HK-2 (cell line): ENCODE measurements around the gene KIRREL3.

Experiments
- DNase-seq: peaks from one replicate; pipeline ENCODE4 v3.0.0-alpha.2; 2018; ENCODE audit not compliant: unreplicated experiment

The KIRREL3 gene

DNA sequence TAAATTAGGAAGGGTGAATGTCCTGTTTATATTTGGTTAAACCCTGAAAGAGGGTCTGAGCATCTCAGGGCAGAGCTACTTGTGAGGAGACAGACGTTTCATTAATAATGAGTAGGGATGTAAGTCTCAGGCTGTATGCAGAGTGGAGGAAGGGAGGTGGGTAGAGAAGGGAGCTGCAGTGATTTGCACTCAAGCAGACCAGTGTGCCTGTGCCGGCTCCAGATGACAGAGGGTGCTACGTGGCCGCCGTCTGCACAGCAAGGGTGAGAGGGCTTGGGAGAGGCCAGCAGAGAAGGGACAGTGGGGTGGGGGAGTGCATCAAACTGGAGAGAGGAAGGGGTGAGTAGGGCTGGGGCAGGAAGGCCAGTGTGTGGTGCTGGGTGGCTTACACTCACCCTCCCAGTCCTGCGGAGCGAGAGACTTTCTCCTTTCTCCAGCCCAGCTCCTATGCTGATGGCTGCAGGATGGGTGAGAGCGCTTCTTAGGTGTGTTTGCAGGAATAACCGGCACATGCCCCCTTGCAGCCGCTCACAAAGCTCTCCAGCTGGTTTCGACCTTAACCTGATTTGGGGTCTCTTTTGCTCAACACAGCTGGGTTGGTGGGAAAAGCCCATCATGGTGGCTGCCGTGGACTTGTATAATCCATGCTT lies 514.5 kb downstream of the KIRREL3 start:
- no peak for DNase-seq

DNA sequence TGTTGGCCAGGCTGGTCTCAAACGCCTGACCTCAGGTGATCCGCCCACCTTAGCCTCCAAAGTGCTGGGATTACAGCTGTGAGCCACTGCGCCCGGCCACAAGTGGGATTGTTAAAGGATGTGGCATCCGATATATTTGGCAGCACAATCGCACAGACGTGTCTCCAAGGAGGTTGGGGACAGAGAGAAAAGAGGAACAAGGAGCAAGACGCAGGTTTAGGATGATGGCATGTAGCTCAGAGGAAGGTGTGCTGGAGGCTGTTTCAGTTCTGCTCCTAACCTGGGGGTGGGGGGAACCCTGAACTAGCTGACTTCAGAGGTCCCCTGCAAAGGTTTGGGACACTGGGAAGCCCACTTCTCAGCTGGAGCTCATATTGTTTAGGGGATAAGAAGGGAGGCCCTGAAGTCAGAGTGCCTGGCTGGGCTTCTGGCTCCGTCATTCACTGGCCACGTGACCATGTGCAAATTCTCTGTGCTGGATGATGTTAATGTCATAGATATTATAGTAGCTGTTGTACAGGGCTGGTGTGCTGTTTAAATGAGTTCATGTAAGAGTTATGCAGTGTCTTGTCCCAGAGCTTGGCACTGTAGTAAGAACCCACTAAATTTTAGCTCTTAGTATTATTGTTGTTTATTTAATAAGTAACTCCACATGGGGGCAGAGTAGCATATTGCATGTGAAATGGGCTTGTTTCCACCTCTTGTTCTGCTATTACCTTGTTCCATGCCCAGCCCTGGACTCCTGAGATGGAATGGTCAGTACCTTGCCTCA lies 515.4 kb downstream of the KIRREL3 start:
- no peak for DNase-seq

DNA sequence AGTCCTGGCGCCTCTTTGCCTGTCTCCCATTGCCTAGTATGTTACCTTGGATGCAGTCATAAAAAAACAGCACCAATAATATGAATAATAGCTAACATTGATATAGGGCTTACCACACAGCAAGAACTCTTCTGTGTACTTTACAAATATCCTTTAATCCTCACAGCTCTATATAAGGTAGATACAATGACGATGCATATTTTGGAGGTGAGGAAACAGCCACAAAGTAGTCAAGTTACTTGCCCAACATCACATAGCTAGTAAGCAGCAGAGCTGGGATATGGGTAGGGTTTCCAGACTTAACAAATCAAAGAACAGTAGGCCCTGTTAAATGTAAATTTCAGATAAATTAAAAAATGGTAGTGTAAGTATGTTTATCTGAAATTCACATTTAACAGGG lies 516.3 kb downstream of the KIRREL3 start:
- DNase-seq = no peak

DNA sequence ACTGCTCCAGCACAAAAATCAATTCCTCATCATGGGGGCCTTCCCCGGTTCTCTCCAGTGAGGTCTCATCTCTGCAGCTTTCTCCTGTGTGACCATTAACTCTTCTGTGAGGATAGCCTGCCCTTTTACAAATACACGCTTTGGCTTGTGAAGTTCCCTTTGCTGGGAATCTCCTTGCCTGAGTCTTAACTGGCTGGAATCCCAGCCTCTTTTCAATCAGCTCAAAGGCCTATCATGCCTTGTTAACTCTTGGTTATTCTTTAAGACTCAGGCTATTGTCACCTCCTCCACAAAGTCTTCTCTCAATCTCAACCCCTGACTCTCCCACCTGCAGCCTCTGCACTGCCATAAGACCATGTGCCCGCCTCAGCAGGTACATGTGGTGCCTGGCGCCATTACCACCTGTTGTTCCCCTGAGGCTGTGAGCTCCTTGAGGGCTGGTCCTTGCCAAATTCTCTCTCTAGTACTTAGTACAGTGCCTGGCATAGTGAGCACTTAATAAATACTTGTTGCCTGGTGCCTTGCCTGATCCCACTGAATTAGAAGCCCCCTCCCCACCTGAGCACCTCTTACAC lies 516.9 kb downstream of the KIRREL3 start:
- DNase-seq = no peak

DNA sequence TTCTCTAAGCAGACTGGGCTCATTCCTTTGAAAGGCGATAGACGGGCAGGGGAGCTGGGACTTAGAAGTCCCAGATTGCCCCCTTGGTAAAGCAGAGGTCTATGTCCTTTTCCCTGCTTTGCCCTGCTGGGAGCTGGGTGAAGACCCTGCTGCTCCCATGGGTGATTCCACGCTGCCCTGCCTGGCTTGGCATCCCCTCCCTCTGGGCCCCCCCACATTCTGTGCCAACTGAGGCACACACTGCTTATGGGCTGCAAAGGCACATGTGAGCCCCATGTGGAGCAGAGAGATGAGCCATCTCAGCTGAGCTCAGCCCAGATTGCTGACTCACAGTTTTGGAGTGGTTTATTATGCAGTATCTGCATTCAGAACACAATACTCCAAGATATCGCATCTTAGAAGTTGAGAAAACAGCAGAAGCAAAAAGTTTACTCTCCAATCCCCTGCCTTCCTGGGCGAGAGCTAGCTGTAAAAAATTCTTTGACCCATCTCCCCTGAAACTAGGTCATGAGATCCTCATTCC lies 517.9 kb downstream of the KIRREL3 start:
- DNase-seq = no peak

DNA sequence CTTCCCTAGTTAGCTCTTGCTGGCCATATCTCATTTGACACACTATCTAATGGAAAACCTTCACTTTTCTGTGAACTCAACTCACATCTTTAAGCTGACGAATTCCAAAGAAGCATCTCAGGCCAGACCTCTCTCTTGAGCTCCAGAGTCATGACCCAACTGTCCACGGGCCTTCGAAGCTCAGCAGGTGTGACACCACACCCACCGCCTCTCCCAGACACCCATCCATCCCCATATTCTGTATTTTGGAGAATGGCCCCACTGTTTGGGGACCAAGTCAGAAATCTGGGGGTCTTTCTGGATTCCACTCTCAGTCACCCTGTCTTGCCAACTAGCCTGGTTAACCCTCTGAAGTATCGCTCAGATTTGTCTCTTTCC lies 519.3 kb downstream of the KIRREL3 start:
- DNase-seq = no peak

DNA sequence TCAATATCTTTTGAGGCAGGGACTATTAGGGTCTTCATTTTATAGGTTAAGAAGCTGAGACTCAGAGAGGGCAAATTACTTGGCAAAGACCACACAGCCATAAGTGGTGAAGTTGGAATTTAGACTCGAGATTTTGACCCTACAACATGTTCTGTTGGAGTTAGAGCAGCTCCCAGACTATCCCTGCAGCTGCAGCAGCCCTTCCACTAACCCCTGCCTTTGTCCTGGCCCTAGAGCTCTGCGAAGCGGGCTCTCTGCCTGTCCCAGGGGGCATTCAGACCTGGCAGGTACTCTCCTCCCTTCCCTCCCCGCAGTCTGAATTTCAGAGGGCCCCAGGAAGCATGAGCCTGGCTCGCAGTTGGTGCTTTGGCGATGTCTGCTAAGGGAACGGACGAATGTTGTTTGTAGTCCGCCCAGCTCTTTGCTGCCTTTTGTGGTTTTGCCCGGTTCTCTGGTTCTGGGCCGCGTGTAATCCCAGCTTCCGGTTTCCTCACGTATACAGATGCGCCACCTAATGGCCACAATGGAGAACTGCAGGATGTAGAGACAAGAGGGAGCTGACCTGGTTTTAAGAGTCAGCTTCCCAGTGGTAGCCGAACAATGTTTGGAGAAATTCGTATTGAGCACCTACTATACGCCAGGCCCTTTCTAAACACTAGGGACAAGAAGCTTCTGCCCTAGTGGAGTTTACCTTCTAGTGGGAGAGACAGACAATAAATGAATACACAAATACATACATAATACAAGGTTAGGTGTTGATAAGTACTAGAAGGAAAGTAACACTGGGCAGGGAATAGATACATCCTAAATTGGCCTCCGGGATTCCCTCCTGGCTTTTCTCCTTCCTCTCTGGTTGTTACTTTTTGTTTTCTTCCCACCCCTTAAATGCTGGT lies 519.9 kb downstream of the KIRREL3 start:
- peak; percentile 70 for DNase-seq

DNA sequence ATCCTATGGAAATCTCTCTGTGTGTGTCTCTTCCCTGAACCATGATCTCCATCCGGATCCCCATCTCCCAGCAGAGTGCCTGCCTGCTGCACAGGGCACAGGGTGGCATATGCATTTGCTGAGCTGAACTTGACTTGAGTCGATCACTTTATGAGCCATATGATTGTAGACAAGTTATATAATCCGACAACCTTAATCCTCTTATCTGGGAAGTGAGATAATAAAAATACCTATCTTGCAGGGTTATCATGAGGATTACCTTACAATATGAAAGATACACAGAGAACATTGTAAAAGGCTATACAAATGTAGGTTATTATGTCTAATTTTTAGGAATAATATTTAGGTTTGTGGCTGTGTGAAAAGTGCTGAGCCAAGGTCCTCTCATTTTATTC lies 520.6 kb downstream of the KIRREL3 start:
- no peak for DNase-seq

DNA sequence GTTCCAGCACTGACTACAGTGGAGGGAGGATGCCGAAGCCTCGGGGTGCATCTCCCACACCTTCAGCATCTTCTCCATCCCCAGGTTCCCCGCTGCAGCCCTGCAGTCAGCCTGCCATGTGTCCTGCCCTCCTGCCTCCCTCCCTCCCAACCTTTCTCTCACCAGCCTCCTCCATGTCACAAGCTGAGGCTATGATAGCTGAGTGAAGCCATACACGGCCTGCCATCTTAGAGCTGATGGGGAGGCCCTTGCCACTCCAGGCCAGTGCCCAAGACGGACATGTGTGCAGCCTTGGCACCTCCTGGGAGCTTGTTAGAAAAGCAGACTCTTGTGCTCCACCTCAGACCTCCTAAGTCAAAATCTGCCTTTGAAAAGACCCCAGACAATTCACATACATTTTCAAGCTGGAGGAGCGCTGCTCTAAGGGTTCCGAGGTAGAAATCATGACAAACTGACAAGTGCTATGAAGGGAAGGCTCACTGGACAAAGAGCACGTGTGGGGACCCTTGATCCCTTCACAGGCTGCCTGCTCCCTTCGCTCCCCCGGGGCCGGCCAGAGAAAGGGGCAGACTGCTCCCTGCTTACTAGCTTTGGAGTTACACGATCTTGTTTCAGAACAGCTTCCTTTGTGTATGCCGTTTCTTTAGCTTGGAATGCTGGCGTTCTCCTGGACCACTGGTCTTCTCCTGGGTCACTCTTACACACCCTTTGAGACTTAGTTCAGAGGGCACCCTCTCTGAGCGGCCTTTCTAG lies 521.2 kb downstream of the KIRREL3 start:
- DNase-seq = no peak

DNA sequence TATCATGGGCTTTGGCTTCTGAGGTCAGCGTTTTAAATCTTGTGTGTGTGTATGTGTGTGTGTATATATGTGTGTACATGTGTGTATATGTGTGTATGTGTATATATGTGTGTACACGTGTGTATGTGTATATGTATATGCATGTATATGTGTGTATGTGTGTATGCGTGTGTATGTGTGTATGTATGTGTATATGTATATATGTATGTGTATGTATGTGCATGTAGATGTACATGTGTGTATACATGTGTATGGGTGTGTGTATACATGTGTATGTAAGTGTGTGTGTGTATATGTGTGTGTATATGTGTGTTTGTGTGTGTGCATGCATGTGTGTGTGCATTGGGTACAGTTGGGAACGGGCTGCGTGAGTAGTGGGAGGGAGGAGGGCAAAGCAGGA lies 522.1 kb downstream of the KIRREL3 start:
- no peak for DNase-seq

DNA sequence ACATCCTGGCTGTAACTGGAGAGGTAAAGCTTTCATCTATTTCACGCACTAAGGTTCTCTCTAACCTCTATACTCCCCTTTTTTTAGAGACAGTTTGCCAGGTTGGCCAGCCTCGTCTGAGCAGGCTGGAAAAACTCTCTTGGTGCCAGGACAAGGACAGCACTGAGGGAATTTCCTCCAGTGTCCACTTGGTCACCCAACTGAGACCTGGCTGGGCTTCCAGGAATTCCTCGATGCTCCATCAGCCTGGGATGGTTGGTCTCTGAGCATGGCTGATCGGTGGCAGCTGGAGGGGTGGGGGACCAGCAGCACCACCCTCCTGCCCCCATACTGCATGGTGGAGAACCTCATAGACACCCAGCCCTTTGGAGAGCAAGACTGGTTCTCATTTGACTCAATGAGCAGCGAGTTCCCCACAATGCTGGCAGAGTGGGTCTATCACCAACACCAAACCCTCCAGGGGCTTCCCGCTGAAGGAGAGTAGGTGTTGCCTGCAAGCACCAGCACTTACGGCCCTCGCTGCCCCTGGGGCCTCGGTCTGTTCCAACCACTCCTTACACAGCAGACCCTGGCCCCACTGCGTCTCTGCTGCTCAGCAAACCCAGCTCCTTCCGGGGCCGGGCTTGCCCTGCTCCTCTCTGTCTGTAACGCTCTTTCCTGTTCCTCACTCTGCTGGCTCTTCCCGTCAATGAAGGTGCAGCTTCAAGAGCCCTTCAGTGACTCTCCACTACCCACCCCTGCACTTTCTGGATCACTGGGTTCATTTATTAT lies 522.9 kb downstream of the KIRREL3 start:
- no peak for DNase-seq

DNA sequence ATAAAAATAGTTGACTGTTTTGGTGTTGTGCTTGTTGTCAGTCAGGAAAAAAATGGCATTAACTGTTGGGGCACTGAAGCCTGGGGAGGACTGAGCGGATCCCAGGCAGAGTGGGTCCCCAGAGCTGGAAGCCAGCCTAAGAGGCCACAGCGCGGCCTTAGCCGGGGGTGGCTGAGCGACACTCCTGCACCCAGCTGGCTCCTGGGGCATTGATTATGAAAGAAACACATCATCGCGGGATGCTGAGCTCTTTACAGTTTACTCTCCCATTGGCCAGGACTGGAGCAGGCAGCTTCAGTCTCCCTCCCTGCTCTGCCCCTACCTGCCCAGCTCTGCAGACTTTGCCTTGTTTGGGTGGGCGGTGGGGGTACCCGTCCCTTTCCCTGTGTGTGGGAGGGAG lies 523.6 kb downstream of the KIRREL3 start:
- no peak for DNase-seq

DNA sequence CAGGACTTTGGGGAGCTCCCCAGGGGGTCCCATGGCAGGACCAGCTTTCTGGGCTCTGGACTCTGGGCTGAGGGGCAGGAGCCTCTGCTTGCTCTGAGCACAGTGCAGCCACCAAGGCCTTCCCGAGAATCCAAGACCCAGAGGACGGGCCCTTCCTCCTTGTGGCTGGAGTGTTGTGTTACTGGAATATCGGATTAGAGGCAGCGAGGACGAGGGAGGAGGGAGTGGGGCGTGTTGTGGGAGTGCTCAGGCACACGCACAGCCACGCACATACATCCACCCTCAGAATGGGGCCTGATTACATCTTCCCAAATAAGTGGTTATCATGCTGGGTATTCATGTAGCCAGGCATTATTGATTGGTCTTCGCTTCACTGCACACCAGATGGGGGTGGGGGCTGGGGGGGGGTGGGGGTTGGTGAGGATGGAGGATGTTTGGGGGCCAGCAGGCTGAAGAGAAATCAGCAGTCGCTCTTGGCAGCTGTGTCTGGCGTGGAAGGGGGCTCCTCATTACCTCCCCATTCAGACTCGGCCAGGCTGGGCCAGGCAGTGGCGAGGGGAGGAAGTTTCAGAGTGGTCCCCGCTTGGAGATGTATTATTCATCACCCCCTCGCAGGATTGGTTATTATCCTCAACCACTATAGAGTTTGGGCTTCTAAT lies 524.2 kb downstream of the KIRREL3 start:
- no peak for DNase-seq

DNA sequence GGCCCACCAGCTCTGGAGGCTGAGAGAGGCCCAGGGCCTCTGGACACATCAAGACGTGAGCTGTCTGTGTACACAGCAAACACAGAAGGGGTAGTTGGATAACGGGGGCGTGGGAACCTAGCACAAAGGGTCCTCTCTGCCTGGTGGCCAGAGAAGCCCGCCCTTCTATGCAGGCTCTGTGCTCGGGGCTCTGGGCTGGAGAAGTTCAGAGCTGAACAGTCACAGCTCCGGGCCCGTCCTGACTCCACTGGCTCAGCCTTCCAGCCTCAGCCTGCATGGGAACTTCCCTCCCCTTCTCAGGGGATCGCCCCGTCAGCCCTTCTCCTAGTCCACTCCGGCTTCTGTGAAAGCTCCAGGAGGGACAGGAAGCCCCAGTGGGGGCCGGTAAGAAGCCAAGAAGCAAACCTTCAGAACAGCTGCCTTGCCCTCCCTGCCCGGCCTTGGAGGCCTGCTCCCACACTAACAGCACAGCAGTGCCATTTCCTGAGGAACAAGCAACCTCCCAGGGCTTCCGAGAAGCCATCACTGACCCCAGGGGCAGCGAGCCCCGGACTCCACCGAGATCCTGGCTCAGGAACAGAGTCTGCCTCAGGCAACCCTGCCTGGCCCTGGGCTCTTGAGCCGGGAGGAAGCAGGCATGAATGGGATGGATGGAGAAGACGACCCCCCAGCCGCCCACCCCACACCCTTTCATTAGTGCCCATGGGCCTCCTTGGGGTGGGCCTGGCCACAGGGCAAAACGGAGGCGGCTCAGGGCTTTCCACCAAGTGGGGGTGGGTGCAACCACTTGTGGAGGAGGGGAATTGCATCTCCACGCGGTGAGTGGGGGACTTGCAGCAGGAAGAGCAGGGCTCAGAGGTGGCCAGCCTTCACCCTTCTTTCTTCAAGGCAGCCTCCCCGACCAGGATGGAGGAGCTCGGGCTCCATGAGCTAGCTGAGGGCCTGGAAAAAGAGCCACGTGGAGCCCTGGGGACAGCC lies 525.3 kb downstream of the KIRREL3 start:
- no peak for DNase-seq

DNA sequence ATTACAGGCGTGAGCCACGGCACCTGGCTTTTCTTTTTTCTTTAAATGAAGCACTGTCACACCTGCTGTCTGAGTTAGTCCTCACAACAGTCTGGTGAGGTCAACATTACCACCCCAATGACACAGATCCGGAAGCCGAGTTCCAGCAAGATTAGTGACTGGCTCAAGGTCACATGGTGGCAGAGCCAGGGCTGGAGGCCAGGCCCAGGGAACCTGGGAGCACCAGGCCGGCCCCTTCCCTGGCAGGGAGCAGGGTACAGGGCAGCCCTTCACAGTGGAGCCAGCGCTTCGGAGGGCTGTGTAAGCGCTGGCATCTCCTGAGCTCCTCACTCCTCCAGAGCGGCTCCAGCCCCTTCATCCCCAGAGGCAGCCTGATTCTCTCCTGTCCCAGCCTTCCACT lies 526.4 kb downstream of the KIRREL3 start:
- DNase-seq = no peak

DNA sequence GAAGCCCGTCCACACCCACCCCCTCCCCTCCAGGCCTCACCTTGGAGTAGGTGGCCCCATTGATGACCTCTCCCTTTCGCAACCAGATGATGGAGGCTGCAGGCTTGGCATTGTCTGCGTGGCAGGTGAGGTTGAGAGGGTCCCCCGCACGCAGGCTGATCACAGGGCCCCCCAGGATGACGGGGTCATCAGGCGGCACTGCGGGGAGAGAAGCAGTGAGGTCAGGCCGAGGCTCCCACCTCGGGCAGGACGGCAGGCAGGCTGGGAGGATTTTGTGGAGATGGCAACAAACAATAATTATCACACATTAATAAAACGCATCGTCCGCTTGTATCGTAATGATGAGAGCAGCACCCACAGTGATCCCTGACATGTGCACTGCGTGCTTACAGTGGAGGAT lies 527.3 kb downstream of the KIRREL3 start:
- DNase-seq = no peak

DNA sequence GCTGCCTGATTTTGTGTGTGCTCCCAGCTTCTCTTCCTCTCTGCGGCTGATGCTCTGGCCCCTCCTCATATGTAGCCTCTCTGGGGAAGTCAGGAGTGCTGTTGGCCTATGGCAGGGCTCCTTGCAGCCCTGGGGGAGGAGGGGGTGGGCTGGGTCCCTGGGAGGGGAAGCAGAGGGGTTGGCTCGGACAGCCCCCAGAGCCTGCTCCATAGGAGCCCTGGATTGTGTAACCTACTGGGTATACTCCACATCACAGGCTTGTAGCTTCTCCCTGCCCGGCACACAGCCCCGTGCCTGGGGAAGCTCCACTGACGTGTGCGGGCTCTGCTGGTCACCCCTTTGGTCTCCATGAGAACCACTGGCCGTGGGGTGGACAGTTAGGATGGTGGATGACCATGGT lies 531.3 kb downstream of the KIRREL3 start:
- no peak for DNase-seq

DNA sequence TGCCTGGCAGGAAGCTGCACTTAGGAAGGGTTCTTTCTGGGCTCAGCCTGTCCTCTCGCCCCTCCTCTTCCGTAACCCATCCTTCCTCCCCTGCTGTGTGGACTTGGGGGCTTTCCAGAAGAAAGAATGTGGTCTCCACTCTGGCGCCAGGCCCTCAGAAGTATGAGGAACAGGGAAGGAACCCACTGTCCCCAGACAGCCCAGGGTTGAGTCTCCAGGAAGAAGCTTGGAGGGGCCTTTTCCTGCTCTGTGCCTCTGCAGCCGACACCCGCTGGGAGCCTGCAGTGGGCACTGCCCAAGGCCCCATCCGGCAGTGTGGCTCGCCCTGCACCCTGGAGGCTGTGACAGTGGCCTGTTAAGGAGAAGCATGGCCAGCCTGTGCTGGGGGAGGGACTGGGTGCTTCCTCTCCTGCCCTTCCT lies 532.5 kb downstream of the KIRREL3 start:
- no peak for DNase-seq

DNA sequence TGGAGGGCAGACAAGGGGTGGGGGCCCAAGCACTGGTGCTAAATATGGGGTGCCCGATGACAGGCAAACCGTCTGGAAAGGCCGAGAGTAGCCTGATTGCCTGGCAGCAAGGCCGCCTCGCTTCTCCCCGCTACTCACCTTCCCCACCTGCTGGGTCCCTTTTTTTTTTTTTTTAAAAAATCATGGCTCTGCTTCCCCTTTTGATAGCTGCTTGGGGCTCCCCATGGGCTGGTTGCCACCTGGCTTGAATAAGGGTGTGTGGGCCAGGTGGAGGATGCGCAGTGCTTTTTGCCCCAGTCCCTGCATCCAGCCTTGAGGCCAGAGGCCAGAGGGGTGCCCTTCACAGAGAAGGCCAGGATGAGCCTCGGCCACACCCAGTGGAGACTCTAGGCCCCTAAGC lies 533.1 kb downstream of the KIRREL3 start:
- DNase-seq = no peak
